GM12892 (cell line): ENCODE data around the gene SYT15B. TPM values are rescaled to one million over a fixed set of nuclear protein-coding genes. Genes with fewer than 3 reads are reported as not detected.
"Not testable (repeated sequence)": the region's sequence is repeated elsewhere in the genome, so short reads cannot be mapped to it uniquely, and the experiment has no call there.

Experiments
- DNase-seq: peaks from one replicate; pipeline ENCODE4 v3.0.0; 2011; ENCODE audit not compliant: insufficient read length
- FAIRE-seq: peaks from 2 replicates; lab custom pipeline; 2011; peaks lifted over from hg19 to GRCh38; lab: Jason Lieb, UNC
- polyA plus RNA-seq: library from polyadenylated mRNA; unstranded; fragments of >200 nt; gene quantifications from one replicate; pipeline ENCODE4 v1.2.1, GENCODE V29; 2012; ENCODE audit warnings: missing spikeins, inconsistent platforms; ENCODE audit not compliant: missing spikeins

The SYT15B gene
- polyA plus RNA-seq, result not detected

DNA sequence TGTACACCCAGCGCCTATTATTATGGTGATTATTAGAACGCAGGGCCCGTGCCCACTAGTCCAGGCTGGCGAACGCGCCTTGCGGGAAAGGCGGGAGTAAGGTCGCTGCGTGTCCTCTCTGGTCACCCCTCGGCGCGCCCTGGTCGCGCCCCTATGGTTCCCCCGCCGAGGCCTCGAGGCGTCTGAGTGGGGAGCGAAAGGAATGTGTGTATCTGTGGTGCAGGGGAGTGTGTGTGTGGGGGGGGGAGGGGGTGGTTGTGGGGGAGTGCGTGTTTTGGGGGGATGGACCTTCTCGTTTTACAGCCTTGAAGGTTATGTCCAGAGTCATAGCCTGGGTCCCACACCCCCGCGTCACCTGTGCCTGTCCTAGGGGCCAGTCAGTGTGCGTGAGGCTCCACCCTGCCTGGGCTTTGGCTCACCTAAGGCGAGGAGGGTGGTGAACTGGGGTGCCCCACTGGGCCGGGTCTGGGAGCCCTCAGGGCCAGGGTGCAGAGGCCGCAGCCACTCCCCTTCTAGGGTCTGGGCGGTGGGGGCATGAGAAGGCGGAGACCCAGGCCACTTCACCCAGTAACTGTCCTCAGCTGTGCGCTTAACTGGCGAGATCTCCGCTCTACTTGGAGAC is at the start of gene SYT15B:
SYT15B (minus strand) TSS at position 39 of the 622 bp plus-strand sequence. CDS start 952 bp downstream, outside the sequence.
- DNase-seq, FAIRE-seq: not testable (repeated sequence)

DNA sequence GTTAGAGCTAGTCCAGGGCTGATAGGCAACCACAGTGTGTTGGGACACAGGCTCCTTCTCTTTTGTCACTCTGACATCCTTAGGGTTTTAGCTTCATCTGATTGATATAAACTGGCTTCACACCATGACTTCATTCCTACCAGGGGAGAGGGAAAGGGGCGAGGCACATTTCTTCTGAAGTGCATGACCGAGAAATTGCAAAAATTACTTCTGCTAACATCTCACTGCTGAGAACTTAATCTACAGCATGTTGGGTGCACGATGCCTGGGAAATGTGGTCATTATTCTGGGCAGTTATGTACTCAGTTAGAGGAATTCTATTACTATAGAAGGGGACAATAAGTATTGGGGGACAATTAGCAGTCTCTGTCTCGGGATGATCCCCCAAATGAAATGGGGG is 16.2 kb upstream of the SYT15B start:
- not testable (repeated sequence) for DNase-seq, FAIRE-seq

DNA sequence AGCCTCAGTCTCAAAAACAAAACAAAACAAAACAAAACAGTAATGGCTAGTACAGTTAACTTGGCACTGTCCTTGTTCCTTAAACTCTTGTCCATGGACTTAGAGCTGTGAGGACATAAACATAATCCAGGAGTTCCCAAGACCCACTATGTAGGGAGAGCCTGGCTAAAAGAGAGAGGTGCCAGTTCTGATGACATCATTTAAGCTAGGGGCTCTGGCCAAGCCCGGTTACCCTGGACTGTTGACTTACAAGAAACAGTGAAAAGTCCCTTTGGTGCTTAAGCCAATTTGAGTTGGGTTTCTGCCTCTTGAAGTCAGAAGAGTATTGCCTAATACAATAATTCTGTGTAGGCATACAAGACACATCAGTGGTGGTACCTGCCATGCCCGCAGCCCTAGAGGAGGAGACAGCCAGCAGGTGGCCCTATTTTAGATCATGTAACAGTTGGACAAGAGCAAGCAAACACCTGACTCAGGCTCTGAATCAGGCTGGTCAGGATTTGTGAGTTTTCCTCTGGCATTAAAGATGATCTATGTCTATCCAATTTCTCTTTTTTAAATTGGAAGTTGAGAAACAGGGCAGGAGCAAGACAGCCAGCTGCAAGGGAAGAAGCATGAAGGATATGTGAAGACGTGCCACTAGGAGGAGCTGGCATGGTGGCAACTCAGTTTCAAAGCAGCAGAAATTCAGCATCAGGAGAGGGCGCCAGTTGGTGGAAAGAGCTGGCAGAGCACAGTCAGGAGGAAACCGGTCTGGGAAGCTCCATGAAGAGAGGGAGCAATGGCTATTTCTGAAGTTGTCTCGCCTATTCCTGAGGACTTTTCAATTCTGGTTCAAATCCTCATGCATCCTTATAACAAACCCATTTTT is 12.2 kb upstream of the SYT15B start:
- FAIRE-seq, DNase-seq: not testable (repeated sequence)

DNA sequence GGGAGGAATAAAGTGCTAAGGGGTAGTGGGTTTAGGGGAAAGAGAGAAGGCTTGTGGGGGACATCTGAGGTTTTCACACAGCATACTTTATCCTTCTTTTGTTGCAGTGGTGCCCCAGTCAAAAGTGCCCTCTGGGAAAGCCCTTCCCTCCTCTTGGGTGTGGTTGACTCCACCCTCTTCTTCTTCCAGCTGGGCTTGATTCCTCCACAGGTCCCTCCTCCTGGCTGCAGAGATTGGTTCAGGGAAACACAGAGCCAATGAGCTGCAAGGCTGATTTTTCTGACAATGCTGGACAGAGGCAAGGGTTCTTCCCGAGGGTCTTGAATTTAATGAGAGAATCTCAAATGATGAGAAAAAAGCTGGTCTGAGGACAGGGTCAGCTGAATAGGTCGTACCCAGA is 7.4 kb upstream of the SYT15B start:
- FAIRE-seq, DNase-seq: not testable (repeated sequence)

DNA sequence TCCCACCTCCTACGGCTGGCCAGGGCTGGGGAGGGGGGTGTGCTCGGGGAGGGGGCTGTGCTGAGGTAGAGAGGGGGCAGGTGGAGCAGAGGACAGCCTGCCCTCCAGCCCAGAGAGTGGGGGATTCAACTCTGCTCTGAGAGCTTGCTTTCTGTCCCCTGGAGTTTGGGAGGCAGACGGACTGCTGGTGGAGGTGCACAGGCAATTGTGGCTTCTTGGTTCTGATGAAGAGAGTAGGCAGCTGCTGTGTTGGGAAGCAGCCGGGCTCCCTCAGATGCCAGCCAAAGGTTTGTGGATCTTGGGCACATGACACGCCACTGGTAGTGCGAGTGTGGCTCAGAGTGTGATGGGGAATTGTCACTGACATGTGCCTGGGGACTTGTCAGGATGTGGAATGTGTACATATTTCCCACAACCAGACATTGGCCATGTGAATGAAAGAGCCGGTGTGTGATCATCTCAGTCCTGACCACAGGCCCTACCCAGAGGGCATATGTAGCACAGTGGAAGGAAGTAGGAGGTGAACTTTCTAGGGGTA is 5.3 kb upstream of the SYT15B start:
- FAIRE-seq, DNase-seq: not testable (repeated sequence)

DNA sequence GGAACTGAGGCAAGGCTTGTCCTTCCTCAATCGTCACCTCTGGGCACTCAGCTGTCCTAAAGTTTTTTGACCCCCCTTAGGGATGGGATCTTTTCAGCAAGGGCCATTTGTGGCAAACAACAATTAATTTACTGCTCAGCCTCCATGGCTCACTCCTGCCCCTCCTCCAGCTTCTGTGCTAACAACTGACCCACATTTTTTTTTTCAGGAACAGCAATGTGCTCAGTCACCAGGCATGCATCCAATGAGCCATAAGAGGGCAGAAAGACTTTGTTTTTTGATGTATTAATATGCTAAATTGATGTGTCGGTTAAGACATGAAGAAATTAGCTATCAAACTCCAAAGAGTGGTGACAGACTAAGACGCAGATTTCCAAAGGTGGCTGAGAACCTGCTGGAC is 4.7 kb upstream of the SYT15B start:
- not testable (repeated sequence) for FAIRE-seq, DNase-seq

DNA sequence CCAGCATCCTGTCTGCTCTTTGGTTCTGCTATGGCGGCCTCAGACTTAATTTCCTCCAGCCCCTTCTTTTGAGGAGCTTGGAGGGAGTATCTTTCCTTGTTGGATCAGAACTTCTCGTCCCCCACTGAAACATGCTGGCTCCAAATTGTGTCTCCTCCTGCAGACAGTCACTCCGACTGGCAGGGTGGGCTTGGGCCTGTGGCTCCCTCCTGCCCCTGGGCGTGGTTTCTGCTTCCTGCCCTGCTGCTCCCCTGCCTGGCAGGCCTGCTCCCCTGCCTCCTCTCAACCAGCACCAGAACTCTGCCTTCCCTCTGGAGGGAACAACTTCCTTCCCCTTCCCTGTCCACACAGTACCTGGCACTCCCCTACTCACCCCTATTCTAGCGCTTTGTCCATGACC is 3.8 kb upstream of the SYT15B start:
- DNase-seq, FAIRE-seq: not testable (repeated sequence)

DNA sequence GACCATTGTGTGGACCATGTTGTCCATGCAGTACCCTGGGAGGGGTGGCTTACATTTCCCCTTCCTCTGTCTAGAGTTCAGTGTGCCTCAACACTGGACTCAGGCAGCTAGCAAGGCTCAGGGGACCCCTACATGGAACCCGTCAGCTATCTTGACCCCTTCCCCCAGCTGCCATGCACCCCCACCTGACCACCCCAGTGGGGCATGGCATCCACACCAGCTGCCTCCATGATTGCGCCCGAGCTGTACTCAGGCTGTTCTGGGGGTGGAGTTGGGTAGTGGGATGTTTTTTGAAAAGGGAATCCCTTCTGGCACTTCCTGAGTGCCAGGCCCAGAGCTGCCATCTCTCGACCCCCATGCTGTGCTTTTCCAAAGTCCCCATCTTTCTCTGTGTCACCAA is 1.8 kb upstream of the SYT15B start:
- FAIRE-seq, DNase-seq: not testable (repeated sequence)

DNA sequence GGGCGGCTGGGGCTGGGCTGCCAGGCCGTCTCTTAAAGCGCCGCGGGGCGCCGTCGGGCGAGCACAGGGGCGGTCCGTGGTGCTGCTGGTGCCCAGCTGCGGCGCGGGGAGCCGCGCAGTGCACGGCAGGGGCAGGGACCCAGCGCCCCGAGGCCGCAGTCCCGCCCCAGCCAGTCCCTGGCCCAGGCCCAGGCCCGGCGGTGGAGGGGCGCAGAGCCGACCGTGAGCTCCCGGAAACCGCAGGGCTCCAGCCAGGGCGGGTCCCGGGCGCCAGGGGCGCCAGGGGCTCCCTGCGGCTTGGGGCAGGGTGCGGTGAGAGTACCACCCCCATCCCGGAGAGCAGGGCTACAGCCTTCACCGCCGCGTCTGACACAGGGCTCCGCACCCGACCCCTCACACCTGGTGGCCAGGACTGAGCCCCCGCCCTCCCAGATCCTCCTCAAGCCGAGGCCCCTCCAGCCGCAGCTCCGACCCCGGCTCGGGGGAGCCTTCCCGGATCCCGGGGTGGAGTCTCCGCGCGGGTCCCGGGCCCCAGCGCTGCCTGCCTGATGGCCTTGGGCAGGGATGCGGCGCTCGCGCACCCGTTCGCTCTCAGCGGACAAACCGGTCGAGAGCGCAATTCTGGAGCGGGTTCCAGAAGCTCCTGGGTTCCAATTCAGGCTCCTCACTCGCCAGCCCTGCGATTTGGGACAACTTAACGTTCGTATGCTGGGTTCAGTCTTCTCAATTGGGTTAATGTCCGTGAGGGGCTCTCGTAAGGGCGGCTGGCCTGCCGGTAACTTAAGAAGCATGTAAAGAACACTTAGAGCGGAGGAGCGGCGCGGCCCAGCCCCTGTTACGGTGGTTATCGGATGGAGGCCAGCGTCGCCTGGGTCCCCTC is 478 bp downstream of the SYT15B start:
- not testable (repeated sequence) for FAIRE-seq, DNase-seq

DNA sequence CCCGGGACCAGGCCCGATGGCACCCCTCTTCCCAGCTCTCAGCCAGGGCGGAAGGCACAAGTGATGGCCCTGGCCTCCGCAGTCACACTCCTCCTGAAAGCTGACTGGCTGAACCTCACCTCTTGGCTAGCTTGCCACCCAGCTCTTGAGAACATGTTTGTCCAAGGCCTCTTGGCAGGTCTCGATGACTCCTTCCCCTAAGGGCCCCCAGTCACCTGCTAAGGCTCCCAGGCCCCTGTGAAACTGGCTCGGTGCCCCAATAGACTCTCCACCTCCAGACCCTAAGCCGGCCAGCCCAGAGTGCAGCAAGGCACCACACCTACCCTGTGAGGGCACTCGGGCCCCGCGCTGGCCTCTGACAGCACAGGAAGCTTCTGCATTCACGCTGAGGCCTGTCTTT is 4.5 kb downstream of the SYT15B start:
- FAIRE-seq, DNase-seq: not testable (repeated sequence)

DNA sequence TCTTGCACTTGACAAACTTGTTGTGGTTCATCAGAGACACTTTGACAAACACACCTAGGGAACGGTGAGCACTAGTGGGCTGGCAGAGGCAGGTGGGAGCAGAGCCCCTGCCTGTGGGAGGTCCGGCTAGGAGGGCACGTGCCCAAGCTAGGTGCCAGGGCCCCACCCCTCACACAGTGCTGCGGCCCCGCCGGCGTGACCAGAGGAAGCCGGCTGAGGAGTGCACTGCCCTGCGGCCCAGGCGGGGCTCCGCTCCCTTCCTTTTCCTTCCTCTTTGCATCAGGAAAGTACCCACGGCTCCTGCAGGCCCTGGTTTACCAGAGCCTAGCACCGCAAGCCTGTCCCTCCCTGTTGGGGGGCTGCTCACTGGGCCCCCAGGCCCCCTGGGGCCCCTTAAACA is 7.2 kb downstream of the SYT15B start:
- DNase-seq, FAIRE-seq: not testable (repeated sequence)

DNA sequence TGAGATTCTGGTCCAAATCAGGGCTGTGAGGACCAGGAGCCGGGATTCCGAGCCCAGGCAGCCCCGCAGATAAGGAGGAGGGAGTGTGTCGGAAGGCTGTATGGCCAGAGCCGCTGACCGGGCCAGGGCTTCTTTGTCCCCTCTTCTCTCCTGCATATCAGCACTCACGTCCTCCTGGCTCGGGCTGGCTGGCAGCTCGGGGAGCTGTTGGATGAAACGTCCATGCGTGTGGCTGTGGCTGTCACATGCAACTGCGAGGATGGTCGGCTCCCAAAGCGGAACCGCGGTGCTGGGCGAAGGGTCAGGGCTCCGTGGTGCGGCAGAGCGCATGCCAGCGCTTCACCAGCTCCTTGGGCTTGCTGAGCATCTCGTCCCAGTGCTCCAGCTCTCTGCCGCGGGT is 9.5 kb downstream of the SYT15B start:
- FAIRE-seq, DNase-seq: not testable (repeated sequence)

DNA sequence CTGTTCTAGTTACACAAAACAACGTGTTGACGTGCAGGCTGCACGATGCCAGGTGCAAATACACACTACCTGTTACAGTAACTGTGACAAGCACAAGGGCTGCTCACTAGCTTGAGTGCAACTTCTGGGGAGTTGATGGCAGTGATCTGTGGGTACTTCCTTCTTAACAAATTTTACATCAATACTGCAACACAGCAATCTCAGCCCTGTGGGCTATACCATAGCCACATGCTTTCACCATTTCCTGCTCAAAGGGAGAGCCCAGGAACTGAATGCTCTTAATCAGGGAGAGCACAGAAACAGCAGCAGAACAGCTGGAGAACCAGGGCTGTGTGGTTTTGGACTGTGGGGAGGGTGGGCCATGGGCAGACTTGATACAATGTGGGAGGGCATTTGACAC is 10.2 kb downstream of the SYT15B start:
- not testable (repeated sequence) for FAIRE-seq, DNase-seq

DNA sequence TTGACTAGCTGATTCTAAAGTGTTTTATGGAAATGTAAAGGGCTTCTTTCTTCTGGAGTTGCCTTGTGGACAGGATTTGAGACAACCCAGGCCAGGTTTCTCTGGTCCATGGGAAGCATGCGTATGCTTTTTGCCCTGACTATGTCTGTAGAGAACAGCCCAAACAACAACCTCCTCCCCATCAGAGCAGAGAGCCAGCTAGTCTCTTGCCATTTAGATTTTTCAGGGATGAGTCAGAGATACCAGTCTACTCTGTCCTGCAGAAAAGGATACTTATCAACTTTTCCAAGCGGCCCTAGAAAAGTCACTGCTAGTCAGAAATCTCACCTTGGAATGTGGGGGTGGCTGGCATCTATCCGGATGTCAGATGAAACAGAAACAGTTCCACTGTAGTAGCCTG is 11.6 kb downstream of the SYT15B start:
- FAIRE-seq, DNase-seq: not testable (repeated sequence)

DNA sequence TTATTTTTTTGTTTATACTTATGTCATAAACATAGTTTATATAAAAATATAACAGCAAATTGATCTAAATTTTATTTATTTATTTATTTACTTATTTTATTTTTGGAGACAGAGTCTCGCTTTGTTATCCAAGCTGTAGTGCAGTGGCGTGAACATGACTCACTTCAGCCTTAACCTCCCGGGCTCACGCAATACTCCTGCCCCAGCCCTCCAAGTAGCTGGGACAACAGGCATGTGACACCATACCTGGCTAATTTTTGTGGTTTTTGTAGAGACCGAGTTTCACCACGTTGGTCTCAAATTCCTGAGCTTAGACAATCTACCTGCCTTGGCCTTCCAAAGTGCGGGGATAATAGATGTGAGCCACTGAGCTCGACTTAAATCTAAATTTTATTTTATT is 13.0 kb downstream of the SYT15B start:
- not testable (repeated sequence) for FAIRE-seq, DNase-seq

DNA sequence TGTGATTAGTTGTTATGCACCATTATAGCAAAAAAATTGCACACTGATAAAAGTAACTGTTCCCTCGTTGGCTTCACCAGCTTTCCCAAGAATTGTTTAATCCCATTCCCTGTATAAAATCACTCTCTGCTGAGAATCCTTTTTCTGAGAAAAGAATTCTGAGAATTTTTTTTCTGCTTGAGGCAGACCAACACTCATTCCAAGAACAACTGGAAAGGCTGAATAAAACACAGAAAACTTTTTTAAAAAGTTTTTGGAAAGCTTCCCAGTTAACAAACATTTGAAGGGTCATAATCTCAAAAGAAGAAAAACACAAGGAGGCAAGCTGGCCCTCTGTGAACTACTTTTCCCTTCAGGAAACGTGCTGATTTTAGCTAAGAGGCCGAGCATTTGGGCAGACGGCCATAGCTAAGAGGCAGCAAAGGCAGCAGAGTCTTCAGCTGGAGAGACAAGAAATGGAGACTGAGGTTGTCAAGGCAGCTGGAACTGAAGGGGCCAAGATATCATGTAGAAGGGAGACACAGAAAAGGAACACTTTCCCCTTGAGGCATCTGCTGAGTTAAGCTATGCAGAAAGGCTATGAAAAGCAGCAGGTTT is 16.5 kb downstream of the SYT15B start:
- FAIRE-seq, DNase-seq: not testable (repeated sequence)

DNA sequence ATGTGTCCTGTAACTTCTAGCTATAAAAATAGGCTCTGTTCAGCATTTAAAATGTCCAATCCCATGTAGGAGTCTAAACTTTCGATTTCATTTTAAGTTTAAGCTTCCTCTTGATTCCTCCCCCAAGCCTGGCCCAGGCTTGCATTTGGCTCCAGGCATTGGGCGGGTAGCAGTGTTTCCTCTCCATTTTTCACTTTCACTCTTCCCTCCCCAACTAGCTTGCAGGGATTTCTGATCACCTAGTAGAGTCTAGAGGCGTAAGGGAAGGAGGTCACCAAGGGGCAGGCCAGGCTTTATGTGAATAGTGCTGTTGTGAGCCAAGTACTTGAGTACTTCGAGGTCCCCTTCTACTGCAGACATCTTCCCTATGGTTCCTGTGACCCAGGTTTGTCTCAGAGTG is 18.5 kb downstream of the SYT15B start:
- not testable (repeated sequence) for FAIRE-seq, DNase-seq

DNA sequence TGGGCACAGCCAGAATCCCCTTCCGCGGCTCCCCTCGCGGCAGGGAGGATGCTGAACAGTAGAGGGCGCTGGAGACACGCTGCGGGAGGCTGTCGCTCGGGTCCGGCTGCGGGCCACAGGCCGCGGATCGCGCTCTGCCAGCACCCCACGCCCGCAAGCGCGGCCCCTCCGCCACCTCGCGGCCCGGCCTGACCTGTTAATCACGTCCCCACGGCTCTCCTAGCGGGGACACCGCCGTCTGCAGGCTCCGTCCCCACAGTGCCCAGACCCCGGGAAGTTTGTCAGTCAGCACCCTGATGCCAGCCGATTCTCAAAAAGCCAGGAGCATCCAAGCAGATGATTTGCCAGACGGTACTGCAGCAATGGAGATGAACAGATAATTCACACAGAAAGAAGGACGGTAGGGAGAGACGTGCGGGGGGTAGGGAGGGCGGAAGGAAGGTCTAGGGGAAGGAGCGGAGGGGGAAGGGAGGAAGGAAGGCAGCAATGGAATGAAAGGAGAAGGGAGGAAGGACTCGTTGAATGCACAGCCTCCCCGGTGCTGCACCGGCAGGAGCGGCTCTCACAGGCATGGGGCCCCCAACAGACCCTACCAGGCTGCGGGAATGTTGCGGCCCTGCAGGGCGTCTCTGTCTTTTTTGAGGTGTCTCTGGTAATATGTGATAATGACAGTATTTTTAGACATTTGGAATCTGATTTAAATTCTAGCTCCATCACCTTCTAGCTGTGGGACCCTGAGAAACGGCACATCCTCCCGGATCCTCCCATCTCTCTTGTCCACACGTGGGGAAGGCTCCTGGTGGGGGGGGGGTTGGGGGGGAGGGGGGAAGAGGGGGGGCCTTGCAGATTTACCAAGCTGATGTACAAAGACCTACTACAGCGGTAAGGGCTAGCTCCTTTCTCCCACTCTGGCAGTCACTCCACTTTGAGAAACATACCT is 19.5 kb downstream of the SYT15B start:
- DNase-seq, FAIRE-seq: not testable (repeated sequence)
